Measurements from ENCODE around the gene SIAE. TPM values are rescaled to one million over a fixed set of nuclear protein-coding genes. Genes with fewer than 3 reads are reported as not detected.

SIAE gene
- total RNA-seq, 4 donors from 2014 or later = 2.7 to 7.5 (median 4.0) TPM

GRCh38 chr11:124700028-124700427 lies 26.5 kb upstream of the SIAE start:
- Histone ChIP-seq H3K4me3 (no peak overlapping the region), H3K27ac (no peak overlapping the region), H3K9me3 (peaks cover 0 to 11% (median 2%) of the 10 kb centered on the region in 3 donors), H3K27me3 (peaks cover 23% of the 10 kb centered on the region), H3K36me3 (no peaks in the 10 kb centered on the region), H3K4me1 (no peaks in the 10 kb centered on the region)
- no peak for ATAC-seq
- TF ChIP-seq POLR2AphosphoS5 (IDR thresholded peaks at IDR 0.05) (no peak), POLR2A (IDR thresholded peaks at IDR 0.05) (no peak), CTCF (IDR thresholded peaks at IDR 0.05) (no peak), EP300 (IDR thresholded peaks at IDR 0.05) (no peak)

DNA sequence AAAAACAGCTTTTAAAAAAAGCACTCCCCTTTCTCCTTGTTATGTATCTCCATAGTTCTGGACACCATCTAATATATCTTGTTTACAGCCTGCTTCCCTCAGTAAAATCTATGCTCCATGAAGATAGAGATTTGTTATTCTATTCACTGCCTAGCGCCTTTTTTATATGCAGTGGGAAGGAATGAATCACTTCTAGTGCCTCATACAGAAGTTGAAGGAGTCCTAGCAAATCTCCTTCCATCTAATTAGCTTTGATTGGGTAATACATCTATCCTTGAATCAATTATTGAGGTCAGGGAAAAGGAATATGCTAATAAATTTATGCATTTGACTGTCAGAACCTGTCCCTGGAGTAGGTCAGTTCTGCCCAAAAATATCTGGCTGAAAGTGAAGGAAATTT lies 26.0 kb upstream of the SIAE start:
- peaks cover 0 to 4% of the 10 kb centered on the region in 2 donors for H3K36me3 ChIP-seq
- H3K4me1 ChIP-seq = no peaks in the 10 kb centered on the region
- TF ChIP-seq POLR2A (IDR thresholded peaks at IDR 0.05) = no peak
- TF ChIP-seq POLR2AphosphoS5 (IDR thresholded peaks at IDR 0.05) = no peak
- TF ChIP-seq CTCF (IDR thresholded peaks at IDR 0.05) = no peak
- no peak for TF ChIP-seq EP300 (IDR thresholded peaks at IDR 0.05)
- 67 to 89% methylated on average over 1 of the region's 1 CpG for WGBS, 2 donors (ENCODE audit: low coverage in 1 of 2)
- H3K4me3 ChIP-seq = no peak overlapping the region
- H3K27me3 ChIP-seq = peaks cover 21% of the 10 kb centered on the region
- H3K27ac ChIP-seq = no peak overlapping the region
- no peak for ATAC-seq
- H3K9me3 ChIP-seq = peaks cover 0 to 11% (median 2%) of the 10 kb centered on the region in 3 donors

DNA sequence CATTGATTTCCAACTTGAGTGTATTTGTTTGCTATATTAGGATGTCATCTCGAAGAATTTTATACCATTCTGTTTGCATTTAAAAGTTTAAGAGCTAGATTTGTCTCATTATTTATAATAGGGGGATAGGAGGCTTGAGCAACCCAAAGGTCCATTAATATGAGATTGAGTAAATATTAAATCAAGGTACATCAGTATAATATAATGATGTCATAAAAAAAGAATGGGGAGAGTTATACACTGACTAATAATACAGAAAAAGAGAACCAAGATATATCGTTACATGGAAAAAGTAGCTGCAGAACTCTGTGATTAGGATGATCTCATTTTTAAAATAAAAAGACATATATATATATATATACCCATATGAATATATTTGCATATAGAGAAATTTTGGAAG lies 19.6 kb upstream of the SIAE start:
- Histone ChIP-seq H3K4me1 (no peaks in the 10 kb centered on the region), H3K27me3 (no peaks in the 10 kb centered on the region), H3K9me3 (peaks cover 0 to 3% (median 0%) of the 10 kb centered on the region in 3 donors), H3K27ac (no peak overlapping the region), H3K4me3 (no peak overlapping the region), H3K36me3 (peaks cover 0 to 6% of the 10 kb centered on the region in 2 donors)
- no peak for ATAC-seq
- WGBS, 2 donors (ENCODE audit: low coverage in 1 of 2) = 95 to 96% methylated on average over 2 of the region's 2 CpGs
- TF ChIP-seq CTCF (IDR thresholded peaks at IDR 0.05) = no peak
- no peak for TF ChIP-seq POLR2A (IDR thresholded peaks at IDR 0.05)
- no peak for TF ChIP-seq EP300 (IDR thresholded peaks at IDR 0.05)
- TF ChIP-seq POLR2AphosphoS5 (IDR thresholded peaks at IDR 0.05) = no peak

DNA sequence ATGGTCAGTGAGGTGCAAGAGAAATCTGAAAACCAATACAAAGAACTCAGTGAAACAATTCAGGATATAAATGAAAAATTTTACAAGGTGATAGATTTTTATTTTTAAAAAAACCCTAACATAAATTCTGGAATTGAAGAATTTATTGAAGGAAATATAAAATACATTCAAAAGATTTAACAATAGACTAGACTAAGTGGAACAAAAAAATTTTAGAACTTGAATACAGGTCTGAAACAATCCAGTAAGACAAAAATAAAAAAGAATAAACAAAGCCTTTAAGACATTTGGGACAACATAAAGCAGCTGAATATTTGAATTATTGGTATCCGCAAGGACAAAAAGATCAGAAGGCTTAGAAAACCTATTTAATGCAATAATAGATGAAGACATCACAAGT lies 8.9 kb upstream of the SIAE start:
- no peak for ATAC-seq
- WGBS, 2 donors (ENCODE audit: low coverage in 1 of 2) = 100% methylated on average over 1 of the region's 1 CpG

More for the DNA sequence above, 8.9 kb upstream of the SIAE start:
- Histone ChIP-seq H3K27me3 (no peaks in the 10 kb centered on the region), H3K9me3 (peaks cover 0 to 4% (median 0%) of the 10 kb centered on the region in 3 donors), H3K4me1 (no peaks in the 10 kb centered on the region), H3K27ac (no peak overlapping the region), H3K4me3 (no peak overlapping the region), H3K36me3 (no peaks in the 10 kb centered on the region)
- TF ChIP-seq POLR2AphosphoS5 (IDR thresholded peaks at IDR 0.05) (no peak), CTCF (IDR thresholded peaks at IDR 0.05) (no peak), POLR2A (IDR thresholded peaks at IDR 0.05) (no peak), EP300 (IDR thresholded peaks at IDR 0.05) (no peak)

All from gastroesophageal sphincter (tissue), 4 donors.